HG02798 (cell line): ENCODE data around the gene SNAI3.

ENCODE experiments used
- ATAC-seq: cut with Tn5 transposase; IDR thresholded peaks from one replicate; pipeline ENCODE4 v1.9.1; 2021; ENCODE audit warnings: mild to moderate bottlenecking; ENCODE audit not compliant: unreplicated experiment, poor library complexity

The SNAI3 gene

GRCh38 chr16:88706229-88706964 is 20.1 kb upstream of the SNAI3 start, which contains the start of the genes CTU2 and RNF166:
Gene CTU2, plus strand, starts transcription at chr16:88706503. Its CDS starts 28 bp downstream, at chr16:88706531.
Gene RNF166, minus strand, starts transcription at chr16:88706408. Its CDS starts 83 bp downstream, at chr16:88706325.
- ATAC-seq: peak; percentile 82

DNA sequence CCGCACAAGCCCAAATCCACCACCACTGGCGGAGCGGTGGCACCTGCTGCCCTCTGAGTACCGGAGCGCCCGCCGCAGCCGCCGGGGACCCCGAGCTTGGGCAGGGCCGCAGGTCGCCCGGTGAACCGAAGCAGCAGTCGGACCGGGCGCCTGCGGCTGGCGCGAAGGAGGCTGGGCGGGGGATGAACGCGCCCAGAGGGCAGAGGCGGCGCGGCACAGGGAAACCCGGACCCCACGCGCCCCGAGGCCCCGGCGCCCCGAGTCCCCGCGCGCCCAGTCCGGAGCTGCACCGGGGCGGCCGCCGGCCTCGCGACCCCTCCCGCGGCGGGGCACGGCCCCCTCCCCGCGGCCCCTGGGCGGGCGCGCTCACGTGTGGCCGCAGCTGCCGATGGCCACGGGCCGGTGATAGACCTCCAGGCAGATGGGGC is 19.5 kb upstream of the SNAI3 start:
- peak; percentile 11 for ATAC-seq

GRCh38 chr16:88705076-88705684 is 18.9 kb upstream of the SNAI3 start:
- no peak for ATAC-seq

DNA sequence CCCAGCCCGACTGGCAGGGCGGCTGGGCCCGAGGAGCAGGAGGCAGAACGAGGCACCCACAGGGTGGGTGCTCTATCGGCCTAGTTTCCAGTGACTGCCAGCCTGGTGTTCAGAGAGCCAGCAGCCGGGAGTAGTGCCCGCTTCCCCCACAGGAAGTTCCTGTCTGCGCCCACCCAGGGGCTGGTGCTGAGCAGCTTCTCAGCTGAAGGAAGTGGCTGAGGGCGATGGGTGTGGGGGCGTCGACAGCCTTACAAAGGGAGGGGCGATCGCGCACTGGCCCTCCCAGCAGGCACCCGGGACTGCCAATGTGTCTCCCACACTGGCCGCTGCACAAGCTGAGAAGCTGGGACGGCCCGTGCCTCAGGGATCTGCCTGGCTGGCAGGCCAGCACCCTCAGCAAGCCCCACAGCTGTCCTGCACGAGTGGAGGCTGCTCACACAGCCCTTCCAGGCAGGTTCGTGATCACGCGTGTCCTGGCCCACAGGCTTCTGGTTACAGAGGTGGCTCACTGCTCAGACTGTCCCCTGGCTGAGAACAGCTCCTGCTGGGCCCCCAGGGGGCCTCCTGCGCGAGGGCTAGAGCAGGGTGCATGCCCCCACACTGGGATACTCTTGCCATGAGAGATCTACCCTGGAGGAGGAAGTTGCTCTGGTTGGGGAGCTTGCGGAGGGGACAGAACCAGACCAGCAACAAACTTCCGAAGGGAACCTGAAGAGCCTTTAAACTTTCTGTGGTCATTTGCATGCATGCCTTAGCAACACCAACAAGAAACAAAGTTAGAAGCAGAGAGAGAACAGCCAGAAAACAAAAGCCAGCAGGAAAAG is 17.4 kb upstream of the SNAI3 start:
- no peak for ATAC-seq

DNA sequence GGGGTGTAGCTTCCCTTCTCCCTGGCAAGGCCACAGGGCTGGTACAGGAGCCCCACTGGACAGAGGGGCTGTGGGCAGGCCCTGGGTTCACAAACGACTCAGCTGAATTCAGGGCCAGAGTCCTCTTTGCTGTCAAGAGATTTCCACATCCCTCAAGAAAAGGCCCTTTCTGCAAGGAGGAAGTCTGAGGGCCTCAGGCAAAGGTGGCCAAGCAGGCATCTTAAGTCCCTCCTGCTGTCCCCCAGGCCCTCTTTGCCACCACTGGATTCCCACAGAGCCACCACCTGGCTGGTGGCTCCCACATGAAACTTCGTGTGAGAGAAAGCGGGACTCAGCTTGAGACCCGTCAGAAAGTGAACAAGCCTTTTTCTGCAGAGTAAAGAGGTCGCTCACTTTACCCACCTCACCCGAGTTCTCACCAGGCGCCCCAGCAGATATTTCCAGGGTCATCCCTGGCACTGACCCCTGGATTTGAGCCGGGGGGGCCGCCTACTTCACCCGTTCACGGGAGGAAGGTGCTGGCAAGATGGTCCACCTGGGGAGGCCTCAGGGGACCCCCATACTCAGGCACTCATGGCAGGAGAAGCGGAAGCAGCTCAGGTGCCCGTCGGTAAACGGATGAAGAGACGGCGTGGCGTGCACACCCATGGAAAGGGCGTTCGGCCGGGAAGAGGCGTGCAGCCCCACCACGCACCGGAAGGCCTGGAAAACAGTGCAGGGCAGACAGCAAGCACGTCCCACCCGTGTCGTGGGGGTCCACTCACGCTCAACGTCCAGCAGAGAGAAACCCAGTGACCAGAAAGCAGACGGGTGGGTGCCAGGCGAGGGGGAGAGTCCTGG is 16.3 kb upstream of the SNAI3 start:
- ATAC-seq: no peak

- ATAC-seq: no peak
Observed at GRCh38 chr16:88701581-88702370, 15.5 kb upstream of the SNAI3 start.

DNA sequence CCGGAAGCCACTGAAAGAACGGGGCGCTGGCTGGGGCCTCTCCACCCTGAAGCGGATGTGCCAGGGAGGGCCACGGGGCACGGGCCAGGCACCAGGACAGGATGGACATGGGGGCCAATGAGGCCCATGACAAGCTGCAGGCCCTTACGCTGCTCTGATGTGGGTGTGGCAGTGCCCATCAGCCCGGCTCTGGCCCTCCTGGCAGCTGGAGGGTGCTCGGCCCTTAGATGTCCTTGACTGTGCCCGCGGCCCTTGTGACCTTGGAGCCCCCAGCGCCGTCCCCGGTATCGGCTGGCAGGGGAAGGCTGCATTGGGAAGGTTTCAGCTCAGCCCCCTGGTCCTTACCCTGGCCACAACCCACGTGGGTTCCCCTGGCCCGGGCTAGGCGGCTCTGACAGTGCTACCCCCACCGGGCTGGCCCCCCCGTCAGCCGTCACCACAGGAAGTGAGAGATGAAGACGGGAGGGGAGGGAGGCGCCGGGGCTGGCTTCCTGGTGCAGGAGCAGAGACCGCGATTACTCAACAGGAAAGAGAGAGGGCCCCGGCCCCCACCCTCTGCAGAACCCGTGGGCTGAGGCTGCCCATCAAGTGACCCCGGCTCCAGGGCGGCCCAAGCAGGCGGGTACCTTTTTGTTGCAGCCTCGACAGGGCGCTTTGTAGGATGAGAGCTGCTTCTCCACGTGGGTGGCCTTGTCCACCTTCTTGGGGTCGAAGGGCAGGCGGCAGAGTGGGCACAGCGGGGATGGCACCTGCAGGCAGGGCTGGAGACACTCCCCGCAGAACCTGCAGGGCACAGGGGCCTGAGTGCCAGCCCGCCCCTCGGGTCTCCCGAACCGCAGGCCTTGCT is 14.6 kb upstream of the SNAI3 start:
- peak; percentile 69 for ATAC-seq

DNA sequence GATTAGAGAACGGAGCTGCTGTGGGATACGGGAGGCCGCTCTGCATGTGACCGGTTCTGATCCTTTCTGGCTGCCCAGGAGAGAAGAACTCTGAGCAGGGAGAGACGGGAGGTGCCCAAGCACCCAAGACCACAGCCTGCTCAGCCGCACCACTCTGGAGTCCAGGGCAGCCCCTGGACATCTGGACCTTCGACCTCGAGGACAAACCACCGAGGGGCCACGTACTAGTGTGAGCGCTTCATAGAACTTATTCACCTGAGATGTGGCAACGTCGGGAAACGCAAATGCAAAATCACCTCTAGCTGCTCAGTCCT is 14.0 kb upstream of the SNAI3 start:
- no peak for ATAC-seq

DNA sequence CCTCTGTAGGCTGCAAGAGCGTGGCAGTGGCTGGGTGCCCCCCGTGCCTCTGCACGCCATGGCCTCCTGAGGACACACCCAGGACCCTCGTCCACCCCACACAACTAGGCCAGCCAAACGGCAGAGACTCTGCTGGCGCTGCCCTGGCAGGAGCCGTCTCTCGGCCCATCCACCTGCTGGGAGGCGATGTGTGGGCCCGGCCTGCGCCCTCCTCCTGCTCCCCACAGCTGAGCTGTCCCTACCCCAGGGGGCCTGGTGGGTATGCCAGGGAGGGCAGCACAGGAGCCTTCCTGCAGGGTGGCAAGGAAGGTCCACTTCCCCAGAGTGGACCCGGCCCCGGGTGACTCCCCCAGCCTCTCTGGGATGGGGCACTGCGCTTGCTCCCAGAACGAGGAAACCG is 12.9 kb upstream of the SNAI3 start:
- no peak for ATAC-seq

DNA sequence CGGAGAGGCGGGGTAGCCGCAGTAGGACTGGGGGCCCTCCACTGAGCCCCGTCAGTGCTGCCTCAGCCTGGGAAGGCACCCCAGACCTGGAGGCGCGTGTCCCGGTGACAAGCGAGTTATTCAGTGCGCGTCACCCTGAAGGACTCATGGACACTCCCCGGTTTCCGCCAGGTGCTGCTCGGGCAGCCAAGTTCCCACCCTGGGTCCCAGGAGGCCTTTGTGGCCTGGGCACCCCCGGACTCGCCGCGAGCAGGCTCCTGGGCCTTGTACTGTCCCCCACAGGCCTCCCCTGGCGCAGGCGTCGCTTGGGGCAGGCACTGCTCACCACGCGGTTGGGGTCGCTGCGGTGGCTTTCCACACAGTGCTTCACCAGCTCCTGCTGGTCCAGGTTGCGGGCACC is 12.3 kb upstream of the SNAI3 start:
- ATAC-seq: no peak

DNA sequence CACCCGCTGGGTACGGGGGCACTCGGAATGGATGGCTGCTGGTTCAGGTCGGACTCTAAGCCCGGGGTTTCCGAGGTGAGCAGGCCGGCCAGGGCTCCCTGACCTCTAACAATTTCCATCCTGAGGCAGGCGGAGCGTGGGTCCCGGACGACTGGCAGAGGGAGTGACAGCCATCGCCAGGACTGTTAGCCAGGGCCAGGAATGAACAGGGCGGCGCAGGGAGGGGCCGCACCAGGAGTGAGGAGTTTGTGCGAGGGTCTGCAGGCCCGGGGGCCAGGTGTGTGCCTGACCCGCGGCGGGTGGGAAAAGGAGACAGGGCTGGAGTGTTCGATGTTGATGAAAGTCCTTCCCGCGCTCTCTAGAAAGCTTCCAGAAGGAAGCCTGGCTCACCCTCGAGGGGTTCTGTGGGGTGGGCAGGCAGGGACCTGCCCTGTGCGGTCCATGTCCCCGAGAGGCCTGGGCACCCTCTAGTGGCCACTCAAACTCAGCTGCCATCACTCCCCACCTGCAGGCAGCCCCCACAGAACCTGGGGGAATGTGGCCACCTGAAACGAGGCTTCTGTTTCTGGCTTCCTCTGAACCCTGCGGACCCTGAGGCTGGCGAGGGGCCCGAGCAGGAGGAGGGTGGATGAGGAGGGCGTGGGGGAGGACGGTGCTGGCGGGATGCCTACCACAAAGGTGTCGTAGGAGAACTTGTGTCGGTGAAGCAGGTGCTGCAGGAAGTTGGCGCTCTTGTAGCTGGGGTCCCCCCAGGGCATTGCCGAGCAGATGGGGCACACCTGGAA is 11.7 kb upstream of the SNAI3 start:
- ATAC-seq: no peak

GRCh38 chr16:88697116-88697830 is 11.0 kb upstream of the SNAI3 start:
- ATAC-seq: no peak

- ATAC-seq: no peak
Observed at GRCh38 chr16:88696441-88696840, 10.1 kb upstream of the SNAI3 start.

DNA sequence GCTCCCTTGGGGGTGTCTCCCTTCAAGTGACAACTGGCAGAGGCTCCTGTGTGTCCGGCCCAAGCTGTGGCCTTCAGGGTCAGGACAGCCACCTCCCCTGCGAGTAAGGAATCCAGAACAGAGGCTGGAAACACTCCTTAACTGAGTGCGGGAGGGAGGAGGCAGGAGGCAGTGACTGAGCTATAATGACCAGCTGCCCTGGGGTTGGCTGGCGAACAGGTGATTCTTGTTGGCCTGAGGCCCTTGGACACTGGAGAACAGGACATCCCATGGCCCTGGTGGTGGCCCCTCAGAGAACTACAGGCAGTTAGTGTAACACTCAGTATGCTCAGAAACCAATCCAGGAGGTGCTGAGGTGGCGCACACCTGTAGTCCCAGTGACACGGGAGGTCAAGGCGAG is 9.4 kb upstream of the SNAI3 start:
- ATAC-seq: no peak

GRCh38 chr16:88695218-88695617 is 8.9 kb upstream of the SNAI3 start:
- no peak for ATAC-seq

GRCh38 chr16:88694221-88695087 is 8.1 kb upstream of the SNAI3 start:
- ATAC-seq: no peak
